ENCODE results near the gene GBP6.
"Not testable (repeated sequence)": the region's sequence is repeated elsewhere in the genome, so short reads cannot be mapped to it uniquely, and the experiment has no call there.

GBP6 gene

DNA sequence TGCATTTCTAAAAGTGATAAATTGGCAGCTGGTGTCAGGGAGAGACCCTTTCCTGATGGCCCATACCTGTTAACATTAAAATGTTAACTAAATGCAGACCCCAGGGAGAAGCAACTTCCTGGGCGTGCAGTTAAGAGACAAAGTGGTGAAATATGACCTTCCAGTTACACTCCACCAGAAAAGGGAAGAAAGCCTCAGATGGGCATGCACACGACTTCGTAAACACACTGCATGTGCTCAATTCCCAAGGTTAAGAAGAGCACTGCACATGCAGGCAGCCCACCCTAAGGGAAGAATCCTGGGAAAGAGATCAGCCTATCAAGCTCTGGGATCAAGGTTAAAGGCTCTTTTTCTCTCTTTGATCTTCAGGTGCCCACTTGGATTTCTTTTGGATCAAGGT lies 9.7 kb upstream of the GBP6 start:
- Histone ChIP-seq H3K36me3 (ENCODE audit: insufficient read depth, low read length) (no peaks in the 10 kb centered on the region), H3K4me3 (ENCODE audit: low read length) (no peak overlapping the region), H3K9me3 (ENCODE audit: low read length) (no peaks in the 10 kb centered on the region), H3K27me3 (ENCODE audit: insufficient read depth, low read length) (no peaks in the 10 kb centered on the region), H3K4me1 (ENCODE audit: insufficient read depth, low read length) (no peaks in the 10 kb centered on the region), H2AFZ (ENCODE audit: low read depth, low read length) (no peak overlapping the region)

GRCh38 chr1:89355056-89355455 lies 8.8 kb upstream of the GBP6 start:
- no peaks in the 10 kb centered on the region for H3K9me3 ChIP-seq (ENCODE audit: low read length)
- H3K36me3 ChIP-seq (ENCODE audit: insufficient read depth, low read length), result no peaks in the 10 kb centered on the region
- no peaks in the 10 kb centered on the region for H3K4me1 ChIP-seq (ENCODE audit: insufficient read depth, low read length)
- H2AFZ ChIP-seq (ENCODE audit: low read depth, low read length), result no peak overlapping the region
- H3K4me3 ChIP-seq (ENCODE audit: low read length), result no peak overlapping the region
- no peaks in the 10 kb centered on the region for H3K27me3 ChIP-seq (ENCODE audit: insufficient read depth, low read length)

DNA sequence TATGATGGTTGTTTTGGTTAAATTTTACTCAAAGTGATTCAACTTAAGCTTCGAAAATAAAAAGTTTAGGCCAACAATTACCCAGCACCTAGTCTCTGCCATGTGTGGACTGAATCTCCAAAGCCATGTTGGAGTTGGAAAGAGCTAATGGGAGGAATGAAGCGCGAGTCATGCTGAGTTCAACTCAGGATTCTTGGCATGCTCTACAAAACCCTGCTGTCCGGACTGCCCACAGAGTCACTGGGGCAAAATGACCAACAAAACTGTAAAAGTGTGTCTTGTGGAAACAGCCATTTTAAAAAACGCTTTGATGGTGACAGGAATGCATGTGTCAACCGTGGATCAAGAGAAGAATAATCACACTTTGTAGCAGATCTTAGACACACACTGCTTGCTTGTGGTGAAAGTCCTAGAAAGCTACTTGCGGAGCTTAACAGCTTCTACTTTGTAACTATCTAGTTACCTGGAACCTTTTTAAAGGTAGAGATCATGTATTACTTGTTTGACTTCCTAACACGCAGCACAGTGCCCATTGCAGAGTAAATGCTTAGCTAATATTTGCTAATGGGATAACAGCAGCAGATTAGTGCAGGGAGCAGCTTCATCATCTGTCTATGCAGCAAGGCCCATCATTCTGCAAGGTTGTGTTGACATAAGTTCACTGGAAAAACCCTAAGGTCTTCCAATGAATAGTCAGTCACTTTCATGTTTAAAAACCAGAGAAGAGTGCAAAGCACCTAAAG lies 7.0 kb upstream of the GBP6 start:
- H3K9me3 ChIP-seq (ENCODE audit: low read length), result no peaks in the 10 kb centered on the region
- no peaks in the 10 kb centered on the region for H3K4me1 ChIP-seq (ENCODE audit: insufficient read depth, low read length)
- no peaks in the 10 kb centered on the region for H3K27me3 ChIP-seq (ENCODE audit: insufficient read depth, low read length)
- H2AFZ ChIP-seq (ENCODE audit: low read depth, low read length), result no peak overlapping the region
- H3K4me3 ChIP-seq (ENCODE audit: low read length), result no peak overlapping the region
- no peaks in the 10 kb centered on the region for H3K36me3 ChIP-seq (ENCODE audit: insufficient read depth, low read length)

DNA sequence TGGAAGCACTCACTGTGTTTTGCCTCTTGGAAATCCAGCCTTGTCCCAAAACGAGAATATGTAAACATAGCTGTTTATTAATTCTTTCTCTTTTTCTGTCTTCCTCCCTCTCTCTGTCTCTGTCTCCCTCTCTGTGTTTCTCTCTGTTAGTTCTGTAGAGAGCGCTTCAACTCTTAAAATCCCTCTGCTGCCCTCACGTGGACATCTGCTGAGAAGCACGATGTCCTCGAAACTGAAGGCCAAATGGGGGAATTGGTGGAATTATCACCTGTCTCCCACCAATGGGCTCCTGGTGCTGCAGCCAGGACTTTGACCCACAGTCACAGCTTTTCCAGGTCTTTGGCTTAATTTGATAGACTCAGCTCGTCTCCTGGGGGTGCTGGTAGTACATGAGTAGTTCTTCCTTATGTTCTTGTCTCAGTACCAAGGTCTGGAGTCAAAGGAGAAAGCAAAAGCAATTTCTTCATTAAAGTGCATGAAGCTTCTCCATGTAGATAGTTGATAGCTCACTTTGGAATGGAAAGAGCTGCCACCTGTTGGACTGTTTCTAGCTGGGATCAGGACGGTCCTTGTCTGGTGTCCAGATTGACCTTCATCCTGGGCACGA lies 5.5 kb upstream of the GBP6 start:
- no peaks in the 10 kb centered on the region for H3K4me1 ChIP-seq (ENCODE audit: insufficient read depth, low read length)
- H3K9me3 ChIP-seq (ENCODE audit: low read length), result no peaks in the 10 kb centered on the region
- H3K4me3 ChIP-seq (ENCODE audit: low read length), result no peak overlapping the region
- no peaks in the 10 kb centered on the region for H3K36me3 ChIP-seq (ENCODE audit: insufficient read depth, low read length)
- no peaks in the 10 kb centered on the region for H3K27me3 ChIP-seq (ENCODE audit: insufficient read depth, low read length)
- no peak overlapping the region for H2AFZ ChIP-seq (ENCODE audit: low read depth, low read length)

GRCh38 chr1:89360716-89361115 lies 3.1 kb upstream of the GBP6 start:
- Histone ChIP-seq H3K4me1 (ENCODE audit: insufficient read depth, low read length) (no peaks in the 10 kb centered on the region), H2AFZ (ENCODE audit: low read depth, low read length) (no peak overlapping the region), H3K4me3 (ENCODE audit: low read length) (no peak overlapping the region), H3K36me3 (ENCODE audit: insufficient read depth, low read length) (no peaks in the 10 kb centered on the region), H3K27me3 (ENCODE audit: insufficient read depth, low read length) (no peaks in the 10 kb centered on the region), H3K9me3 (ENCODE audit: low read length) (no peaks in the 10 kb centered on the region)

GRCh38 chr1:89361681-89362080 lies 2.2 kb upstream of the GBP6 start:
- no peaks in the 10 kb centered on the region for H3K9me3 ChIP-seq (ENCODE audit: low read length)
- H3K4me1 ChIP-seq (ENCODE audit: insufficient read depth, low read length), result no peaks in the 10 kb centered on the region
- H2AFZ ChIP-seq (ENCODE audit: low read depth, low read length), result no peak overlapping the region
- H3K36me3 ChIP-seq (ENCODE audit: insufficient read depth, low read length), result no peaks in the 10 kb centered on the region
- no peak overlapping the region for H3K4me3 ChIP-seq (ENCODE audit: low read length)
- no peaks in the 10 kb centered on the region for H3K27me3 ChIP-seq (ENCODE audit: insufficient read depth, low read length)

DNA sequence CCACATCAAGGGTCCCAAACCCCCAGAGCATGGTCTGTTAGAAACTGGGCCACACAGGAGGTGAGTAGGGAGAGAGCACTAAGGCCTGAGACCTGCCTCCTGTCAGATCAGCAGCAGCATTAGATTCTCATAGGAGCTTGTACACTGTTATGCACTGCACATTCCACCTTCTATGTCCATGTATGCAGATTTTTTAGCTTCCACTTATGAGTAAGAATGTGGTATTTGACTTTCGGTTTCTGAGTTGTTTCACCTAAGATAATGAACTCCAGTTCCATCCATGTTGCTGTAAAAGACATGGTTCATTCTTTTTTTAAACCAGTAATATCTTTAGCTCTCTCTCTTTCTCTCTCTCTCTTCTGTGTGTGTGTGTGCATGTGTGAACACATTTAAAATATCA lies 663 bp upstream of the GBP6 start:
- H3K27me3 ChIP-seq (ENCODE audit: insufficient read depth, low read length), result no peaks in the 10 kb centered on the region
- H2AFZ ChIP-seq (ENCODE audit: low read depth, low read length), result no peak overlapping the region
- H3K4me3 ChIP-seq (ENCODE audit: low read length), result no peak overlapping the region
- no peaks in the 10 kb centered on the region for H3K36me3 ChIP-seq (ENCODE audit: insufficient read depth, low read length)
- H3K9me3 ChIP-seq (ENCODE audit: low read length), result no peaks in the 10 kb centered on the region
- H3K4me1 ChIP-seq (ENCODE audit: insufficient read depth, low read length), result no peaks in the 10 kb centered on the region

DNA sequence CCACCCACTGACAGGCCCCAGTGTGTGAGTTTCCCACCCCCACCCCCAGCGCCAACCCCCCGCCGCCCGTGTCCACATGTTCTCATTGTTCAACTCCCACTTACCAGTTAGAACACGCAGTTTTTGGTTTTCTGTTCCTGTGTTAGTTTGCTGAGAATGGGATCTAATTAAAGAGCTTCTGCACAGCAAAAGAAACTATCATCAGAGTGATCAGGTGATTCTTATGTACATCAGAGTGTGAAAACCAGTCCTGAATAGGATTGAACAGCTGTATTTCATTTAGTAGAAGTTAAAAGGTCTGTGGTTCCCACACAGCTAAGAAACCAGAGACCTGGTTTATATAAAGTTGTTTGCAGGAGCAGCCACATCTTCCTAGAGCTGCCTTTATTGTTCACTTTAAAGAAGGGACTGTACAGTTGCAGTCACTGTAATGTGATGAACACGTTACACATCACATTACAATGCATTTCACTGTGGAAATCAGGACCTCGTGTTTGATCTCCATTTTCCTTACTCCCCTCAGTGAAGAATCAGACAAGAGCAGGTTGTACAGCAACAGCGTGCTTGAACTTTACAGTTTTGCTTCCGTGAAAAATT lies 1.2 kb downstream of the GBP6 start:
- Histone ChIP-seq H3K36me3 (ENCODE audit: insufficient read depth, low read length) (no peaks in the 10 kb centered on the region), H3K9me3 (ENCODE audit: low read length) (no peaks in the 10 kb centered on the region), H2AFZ (ENCODE audit: low read depth, low read length) (no peak overlapping the region), H3K27me3 (ENCODE audit: insufficient read depth, low read length) (no peaks in the 10 kb centered on the region), H3K4me1 (ENCODE audit: insufficient read depth, low read length) (no peaks in the 10 kb centered on the region), H3K4me3 (ENCODE audit: low read length) (no peak overlapping the region)

DNA sequence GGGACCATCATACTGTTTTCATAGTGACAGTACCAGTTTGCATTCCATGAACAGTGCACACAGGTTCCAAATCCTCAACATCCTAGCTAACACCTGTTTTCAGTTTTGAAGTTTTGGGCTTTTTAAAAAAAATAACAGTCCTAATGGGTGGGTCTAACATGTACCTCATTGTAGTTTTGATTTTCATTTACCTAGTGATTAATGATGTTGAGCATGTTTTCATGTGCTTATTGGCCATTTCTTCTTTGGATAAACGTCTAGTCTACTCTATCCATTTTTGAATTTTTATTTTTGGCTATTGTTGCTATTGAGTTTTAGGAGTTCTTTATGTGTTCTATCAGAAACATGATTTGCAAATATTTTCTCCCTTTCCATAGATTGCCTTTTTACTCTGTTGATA lies 3.4 kb downstream of the GBP6 start:
- Histone ChIP-seq H3K4me1 (ENCODE audit: insufficient read depth, low read length) (no peaks in the 10 kb centered on the region), H3K27me3 (ENCODE audit: insufficient read depth, low read length) (no peaks in the 10 kb centered on the region), H3K36me3 (ENCODE audit: insufficient read depth, low read length) (no peaks in the 10 kb centered on the region), H2AFZ (ENCODE audit: low read depth, low read length) (no peak overlapping the region), H3K9me3 (ENCODE audit: low read length) (no peaks in the 10 kb centered on the region), H3K4me3 (ENCODE audit: low read length) (no peak overlapping the region)

- H3K36me3 ChIP-seq (ENCODE audit: insufficient read depth, low read length), result no peaks in the 10 kb centered on the region
- no peaks in the 10 kb centered on the region for H3K27me3 ChIP-seq (ENCODE audit: insufficient read depth, low read length)
- no peak overlapping the region for H2AFZ ChIP-seq (ENCODE audit: low read depth, low read length)
- H3K4me1 ChIP-seq (ENCODE audit: insufficient read depth, low read length), result no peaks in the 10 kb centered on the region
- H3K9me3 ChIP-seq (ENCODE audit: low read length), result no peaks in the 10 kb centered on the region
- H3K4me3 ChIP-seq (ENCODE audit: low read length), result no peak overlapping the region
These were observed 5.5 kb downstream of the GBP6 start for GRCh38 chr1:89369331-89369730.

DNA sequence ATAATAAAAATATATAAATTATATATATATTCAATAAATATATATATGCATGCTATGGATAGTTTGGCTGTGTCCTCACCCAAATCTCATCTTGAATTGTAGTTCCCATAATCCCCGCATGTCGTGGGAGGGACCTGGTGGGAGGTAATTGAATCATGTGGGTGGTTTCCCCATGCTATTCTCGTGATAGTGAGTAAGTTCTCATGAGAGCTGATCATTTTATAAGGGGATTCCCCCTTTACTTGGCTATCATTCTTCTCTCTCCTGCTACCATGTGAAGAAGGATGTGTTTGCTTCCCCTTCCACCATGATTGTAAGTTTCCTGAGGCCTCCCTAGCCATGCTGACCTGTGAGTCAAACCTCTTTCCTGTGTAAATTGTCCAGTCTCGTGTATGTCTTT lies 10.0 kb downstream of the GBP6 start:
- H2AFZ ChIP-seq (ENCODE audit: low read depth, low read length); H3K36me3 ChIP-seq (ENCODE audit: insufficient read depth, low read length); H3K4me1 ChIP-seq (ENCODE audit: insufficient read depth, low read length); H3K27me3 ChIP-seq (ENCODE audit: insufficient read depth, low read length); H3K9me3 ChIP-seq (ENCODE audit: low read length); H3K4me3 ChIP-seq (ENCODE audit: low read length): not testable (repeated sequence)

DNA sequence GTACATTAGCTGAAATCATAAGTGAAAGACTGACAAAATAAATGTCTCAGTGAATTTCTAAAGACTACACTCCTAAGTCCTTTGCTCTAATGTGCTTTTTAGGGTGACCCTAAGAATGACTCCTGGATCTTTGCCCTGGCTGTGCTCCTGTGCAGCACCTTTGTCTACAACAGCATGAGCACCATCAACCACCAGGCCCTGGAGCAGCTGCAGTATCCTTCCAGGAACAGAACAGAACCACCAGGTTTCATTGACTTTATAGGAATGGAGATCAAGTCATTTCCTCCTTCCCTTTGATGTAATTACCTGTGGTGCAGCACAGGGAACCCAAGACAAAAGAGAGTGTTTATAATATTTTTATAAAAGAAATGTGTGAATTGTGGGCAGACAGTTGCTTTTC lies 14.1 kb downstream of the GBP6 start:
- H3K4me3 ChIP-seq (ENCODE audit: low read length), result no peak overlapping the region
- no peaks in the 10 kb centered on the region for H3K4me1 ChIP-seq (ENCODE audit: insufficient read depth, low read length)
- H3K9me3 ChIP-seq (ENCODE audit: low read length), result no peaks in the 10 kb centered on the region
- H3K27me3 ChIP-seq (ENCODE audit: insufficient read depth, low read length), result no peaks in the 10 kb centered on the region
- H2AFZ ChIP-seq (ENCODE audit: low read depth, low read length), result no peak overlapping the region
- no peaks in the 10 kb centered on the region for H3K36me3 ChIP-seq (ENCODE audit: insufficient read depth, low read length)

GRCh38 chr1:89381618-89382017 lies 17.8 kb downstream of the GBP6 start:
- Histone ChIP-seq H3K9me3 (ENCODE audit: low read length) (no peaks in the 10 kb centered on the region), H3K4me1 (ENCODE audit: insufficient read depth, low read length) (no peaks in the 10 kb centered on the region), H2AFZ (ENCODE audit: low read depth, low read length) (no peak overlapping the region), H3K27me3 (ENCODE audit: insufficient read depth, low read length) (no peaks in the 10 kb centered on the region), H3K4me3 (ENCODE audit: low read length) (no peak overlapping the region), H3K36me3 (ENCODE audit: insufficient read depth, low read length) (no peaks in the 10 kb centered on the region)
